AG10803 (cell line): ENCODE results near the gene CBX5.

Source experiments
- DNase-seq: peaks from one replicate; pipeline ENCODE4 v3.0.0; 2010; ENCODE audit warnings: low read depth
- H3K4me3 ChIP-seq: 2 replicates; pipeline ENCODE4 v1.5.1; 2011; ENCODE audit warnings: mild to moderate bottlenecking, low read length, control low read depth
- CTCF ChIP-seq: conservative IDR thresholded peaks from 2 replicates; pipeline ENCODE4 v1.5.1; 2011; ENCODE audit warnings: mild to moderate bottlenecking, low read length, control low read depth, inconsistent platforms

Gene CBX5

GRCh38 chr12:54266852-54267251 is 13.1 kb downstream of the CBX5 start:
- TF ChIP-seq CTCF: no peak
- no peak overlapping the region for H3K4me3 ChIP-seq
- no peak for DNase-seq

GRCh38 chr12:54265364-54265812 is 14.5 kb downstream of the CBX5 start:
- H3K4me3 ChIP-seq: no peak overlapping the region
- TF ChIP-seq CTCF: no peak
- no peak for DNase-seq

GRCh38 chr12:54262403-54262925 is 17.5 kb downstream of the CBX5 start:
- DNase-seq: peak; percentile 58
- TF ChIP-seq CTCF: no peak
- H3K4me3 ChIP-seq: no peak overlapping the region

GRCh38 chr12:54261815-54262402 is 18.0 kb downstream of the CBX5 start:
- DNase-seq: no peak
- no peak for TF ChIP-seq CTCF
- no peak overlapping the region for H3K4me3 ChIP-seq

- peak; percentile 90 for DNase-seq
- TF ChIP-seq CTCF: no peak
- H3K4me3 ChIP-seq: peak overlapping the region; percentile 45
Observed at GRCh38 chr12:54259194-54260011, 20.5 kb downstream of the CBX5 start.

- H3K4me3 ChIP-seq: no peak overlapping the region
- DNase-seq: peak; percentile 45
- no peak for TF ChIP-seq CTCF
Observed at GRCh38 chr12:54258201-54258681, 21.7 kb downstream of the CBX5 start.

GRCh38 chr12:54257332-54257731 is 22.6 kb downstream of the CBX5 start:
- no peak for DNase-seq
- no peak overlapping the region for H3K4me3 ChIP-seq

More at GRCh38 chr12:54257332-54257731, 22.6 kb downstream of the CBX5 start:
- TF ChIP-seq CTCF: no peak
